Neural cell (in vitro differentiated cells): ENCODE measurements around the gene ST6GALNAC2.

Experiments
- EP300 ChIP-seq: fragments of 450-650 bp; conservative IDR thresholded peaks from 2 replicates; pipeline ENCODE4 v1.6.1; 2014; ENCODE audit warnings: antibody characterized with exemption, mild to moderate bottlenecking, moderate library complexity; ENCODE audit not compliant: poor library complexity, severe bottlenecking
- EZH2 ChIP-seq: fragments of 200-600, 300-800 bp; shearing (Covaris generic), sonication (generic); IDR thresholded peaks from 2 replicates; pipeline ENCODE4 v1.6.1; 2014; ENCODE audit warnings: antibody characterized with exemption, low read length, borderline replicate concordance, mild to moderate bottlenecking; ENCODE audit not compliant: insufficient read depth, poor library complexity, severe bottlenecking
- POLR2AphosphoS5 ChIP-seq: IDR thresholded peaks from 2 replicates; pipeline ENCODE4 v1.6.1; 2012
- RAD21 ChIP-seq: fragments of 450-650 bp; conservative IDR thresholded peaks from 2 replicates; pipeline ENCODE4 v1.6.1; 2014; ENCODE audit warnings: antibody characterized with exemption, mild to moderate bottlenecking, moderate library complexity
- REST ChIP-seq: IDR thresholded peaks from 2 replicates; pipeline ENCODE4 v1.6.1; 2012; ENCODE audit warnings: borderline replicate concordance
- TF ChIP-seq, protein P1 (sequence below): fragments of 450-650 bp; IDR thresholded peaks from 2 replicates; pipeline ENCODE4 v1.5.1; 2014; ENCODE audit warnings: antibody characterized with exemption, mild to moderate bottlenecking, moderate library complexity; ENCODE audit not compliant: poor library complexity, severe bottlenecking

DNA sequence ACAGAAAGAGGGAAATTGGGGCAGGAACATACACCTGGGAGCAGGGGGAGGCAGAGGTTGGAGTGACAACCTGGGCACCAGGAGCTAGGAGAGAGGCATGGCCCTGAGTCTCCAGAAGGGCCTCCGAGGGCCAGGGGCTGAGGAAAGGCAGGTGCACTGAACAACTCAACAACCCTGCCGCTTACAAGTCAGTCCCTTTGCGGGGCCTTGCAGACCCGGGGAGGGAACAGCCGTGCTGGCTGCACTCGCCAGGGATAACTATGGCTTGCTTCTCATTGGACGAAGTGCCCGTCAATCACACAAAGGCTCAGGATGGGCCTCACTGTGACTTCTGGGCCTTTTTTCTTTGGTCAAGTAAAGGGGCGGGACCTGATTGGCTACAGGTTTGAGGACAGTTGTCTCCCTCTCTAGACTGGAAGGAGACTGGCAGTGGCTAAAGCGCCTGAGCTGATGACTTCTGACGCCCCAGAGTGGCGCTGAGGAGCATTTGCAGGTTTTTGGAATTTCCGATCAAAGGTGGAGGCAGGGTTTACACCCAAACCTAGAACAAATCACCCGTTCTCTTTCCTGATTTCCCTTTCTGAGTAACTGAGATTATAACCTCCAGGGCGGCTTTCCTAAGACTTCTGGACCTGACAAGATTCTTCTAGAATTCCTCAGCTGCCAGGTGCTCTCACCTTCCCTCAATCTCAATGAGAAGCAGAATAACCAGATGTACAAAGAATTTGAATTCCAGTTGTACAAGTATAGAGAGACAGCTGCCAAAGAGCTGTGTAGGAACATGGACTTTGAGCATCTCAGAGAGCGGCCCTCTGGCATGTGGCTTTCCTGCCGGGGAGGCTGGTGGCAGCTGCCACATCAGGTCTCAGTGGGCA, 27.6 kb upstream of the ST6GALNAC2 start:
- TF ChIP-seq, protein P1, sequence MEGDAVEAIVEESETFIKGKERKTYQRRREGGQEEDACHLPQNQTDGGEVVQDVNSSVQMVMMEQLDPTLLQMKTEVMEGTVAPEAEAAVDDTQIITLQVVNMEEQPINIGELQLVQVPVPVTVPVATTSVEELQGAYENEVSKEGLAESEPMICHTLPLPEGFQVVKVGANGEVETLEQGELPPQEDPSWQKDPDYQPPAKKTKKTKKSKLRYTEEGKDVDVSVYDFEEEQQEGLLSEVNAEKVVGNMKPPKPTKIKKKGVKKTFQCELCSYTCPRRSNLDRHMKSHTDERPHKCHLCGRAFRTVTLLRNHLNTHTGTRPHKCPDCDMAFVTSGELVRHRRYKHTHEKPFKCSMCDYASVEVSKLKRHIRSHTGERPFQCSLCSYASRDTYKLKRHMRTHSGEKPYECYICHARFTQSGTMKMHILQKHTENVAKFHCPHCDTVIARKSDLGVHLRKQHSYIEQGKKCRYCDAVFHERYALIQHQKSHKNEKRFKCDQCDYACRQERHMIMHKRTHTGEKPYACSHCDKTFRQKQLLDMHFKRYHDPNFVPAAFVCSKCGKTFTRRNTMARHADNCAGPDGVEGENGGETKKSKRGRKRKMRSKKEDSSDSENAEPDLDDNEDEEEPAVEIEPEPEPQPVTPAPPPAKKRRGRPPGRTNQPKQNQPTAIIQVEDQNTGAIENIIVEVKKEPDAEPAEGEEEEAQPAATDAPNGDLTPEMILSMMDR = no peak
- TF ChIP-seq RAD21 (no peak), EZH2 (no peak), REST (no peak), EP300 (no peak), POLR2AphosphoS5 (no peak)
